PC-9 (cell line): ENCODE results near the gene ANKDD1A. TPM values are rescaled to one million over a fixed set of nuclear protein-coding genes. Genes with fewer than 3 reads are reported as not detected.

Experiments
- BruUV-seq: library from RNA; stranded (reverse); fragments of 400-500 nt; replicated peaks from 2 replicates; lab custom pipeline; 2021; lab: Mats Ljungman, UMichigan
- CTCF ChIA-PET: fragments of 300-600 bp; sonication (Branson Sonifier 250); formaldehyde crosslinking; loops from one replicate; lab custom pipeline; 2022; ENCODE audit warnings: antibody characterized with exemption; lab: Charles Lee
- POLR2A ChIA-PET: fragments of 300-600 bp; sonication (Branson Sonifier 250); formaldehyde crosslinking; loops from one replicate; lab custom pipeline; 2022; ENCODE audit warnings: antibody characterized with exemption; ENCODE audit not compliant: unreplicated experiment; lab: Charles Lee
- DNase-seq, 2 experiments: peaks; one replicate each; pipeline versions ENCODE4 v3.0.0 to v3.0.0-alpha.2; 2015 to 2022; ENCODE audit warnings: mixed read lengths in 1 of 2
- H2AFZ ChIP-seq: fragments of 200-600 bp; sonication (generic); 2 replicates; pipeline ENCODE4 v1.8.1; 2017; ENCODE audit warnings: antibody characterized with exemption
- H3F3A ChIP-seq: fragments of 200-600 bp; sonication (generic); 2 replicates; pipeline ENCODE4 v1.8.1; 2017; ENCODE audit warnings: antibody characterized with exemption, mild to moderate bottlenecking, low read depth; ENCODE audit not compliant: insufficient read depth
- H3K27ac ChIP-seq: fragments of 200-600 bp; sonication (generic); 2 replicates; pipeline ENCODE4 v1.6.1; 2016; ENCODE audit warnings: mixed run types
- H3K27me3 ChIP-seq: fragments of 200-600 bp; sonication (generic); 2 replicates; pipeline ENCODE4 v1.6.1; 2016; ENCODE audit warnings: low read depth, mixed run types; ENCODE audit not compliant: insufficient read depth
- H3K36me3 ChIP-seq: fragments of 200-600 bp; sonication (generic); 2 replicates; pipeline ENCODE4 v1.6.1; 2016; ENCODE audit warnings: low read depth, mixed run types
- H3K4me1 ChIP-seq: fragments of 200-600 bp; sonication (generic); replicated peaks from 2 replicates; pipeline ENCODE4 v1.6.1; 2016; ENCODE audit warnings: mixed run types; ENCODE audit not compliant: insufficient read depth
- H3K4me2 ChIP-seq: fragments of 200-600 bp; sonication (generic); 2 replicates; pipeline ENCODE4 v1.6.1; 2017; ENCODE audit warnings: mixed run types
- H3K4me3 ChIP-seq: fragments of 200-600 bp; sonication (generic); 2 replicates; pipeline ENCODE4 v1.6.1; 2016; ENCODE audit warnings: mixed run types
- H3K79me2 ChIP-seq: fragments of 200-600 bp; sonication (generic); 2 replicates; pipeline ENCODE4 v1.6.1; 2017; ENCODE audit warnings: low read depth, mixed run types
- H3K9me2 ChIP-seq: fragments of 200-600 bp; sonication (generic); 2 replicates; pipeline ENCODE4 v1.8.1; 2017; ENCODE audit warnings: mild to moderate bottlenecking; ENCODE audit not compliant: insufficient read depth
- H3K9me3 ChIP-seq: fragments of 200-600 bp; sonication (generic); 2 replicates; pipeline ENCODE4 v1.8.1; 2016; ENCODE audit warnings: low read depth; ENCODE audit not compliant: insufficient read depth
- H4K20me1 ChIP-seq: fragments of 200-600 bp; sonication (generic); 2 replicates; pipeline ENCODE4 v1.8.1; 2017; ENCODE audit not compliant: insufficient read depth
- CTCF ChIP-seq: fragments of 200-600 bp; sonication (generic); conservative IDR thresholded peaks from 2 replicates; pipeline ENCODE4 v1.6.1; 2017; ENCODE audit warnings: mixed run types, antibody characterized with exemption, mild to moderate bottlenecking, moderate library complexity
- EZH2 ChIP-seq: fragments of 200-600 bp; sonication (generic); IDR thresholded peaks from 2 replicates; pipeline ENCODE4 v1.8.0; 2017; ENCODE audit warnings: antibody characterized with exemption, low read depth
- intact Hi-C: fragments of 100-400 bp; cut with micrococcal nuclease; formaldehyde crosslinking; loops from one replicate; pipeline ENCODE4 v1.10.0; 2022; ENCODE audit not compliant: unreplicated experiment
- total RNA-seq: library from RNA; stranded (reverse); gene quantifications from 2 replicates; pipeline ENCODE4 v1.2.3, GENCODE V29; 2021

Gene ANKDD1A
- total RNA-seq, 1 experiment from 2014 or later: 14.2 TPM

GRCh38 chr15:64990168-64990470, 78.4 kb downstream of the ANKDD1A start:
- Histone ChIP-seq H3K4me1 (peaks cover 10% of the 10 kb centered on the region; the same call in 1 of the 2 replicates), H2AFZ (peak overlapping the region; percentile 83), H3F3A (peaks cover 4% of the 10 kb centered on the region; the same call in 1 of the 2 replicates), H3K9me3 (no peaks in the 10 kb centered on the region), H3K4me3 (peak overlapping the region; percentile 87), H3K27ac (peak overlapping the region; percentile 49), H3K79me2 (peaks cover 29% of the 10 kb centered on the region), H3K36me3 (no peaks in the 10 kb centered on the region), H3K9me2 (no peaks in the 10 kb centered on the region), H4K20me1 (no peaks in the 10 kb centered on the region), H3K27me3 (no peaks in the 10 kb centered on the region), H3K4me2 (peak overlapping the region; percentile 91)
- BruUV-seq: TSS peak; percentile 90
- intact Hi-C loops: no loop called here
- ChIA-PET POLR2A (interaction anchor here (0.7 kb wide), 1 partner anchor 143 kb away, joined by 5 read pairs; the partner anchor contains the start of gene PDCD7), CTCF (no interaction called here)
- DNase-seq: no peak
- no peak for TF ChIP-seq CTCF
- no peak for TF ChIP-seq EZH2

- no peak for TF ChIP-seq CTCF
- peaks cover 4% of the 10 kb centered on the region; the same call in 1 of the 2 replicates for H3F3A ChIP-seq
Measured at GRCh38 chr15:64991536-64992135, 79.9 kb downstream of the ANKDD1A start.

GRCh38 chr15:64993290-64993689, 81.6 kb downstream of the ANKDD1A start:
- CTCF ChIA-PET: no interaction called here

More at GRCh38 chr15:64991536-64992135, 79.9 kb downstream of the ANKDD1A start:
- no peak for DNase-seq
- no peaks in the 10 kb centered on the region for H3K9me3 ChIP-seq
- no peak overlapping the region for H3K27ac ChIP-seq
- no peak overlapping the region for H3K4me2 ChIP-seq
- H4K20me1 ChIP-seq: no peaks in the 10 kb centered on the region
- peaks cover 25% of the 10 kb centered on the region for H3K79me2 ChIP-seq
- H3K4me3 ChIP-seq: no peak overlapping the region
- H3K9me2 ChIP-seq: no peaks in the 10 kb centered on the region
- H3K27me3 ChIP-seq: no peaks in the 10 kb centered on the region
- no peak overlapping the region for H2AFZ ChIP-seq
- ChIA-PET CTCF (interaction anchor here (0.7 kb wide), 1 partner anchor 57 kb away, joined by 4 read pairs; no protein-coding TSS in a partner anchor), POLR2A (no interaction called here)
- no TSS peak for BruUV-seq
- no peaks in the 10 kb centered on the region for H3K36me3 ChIP-seq
- intact Hi-C loops: no loop called here
- peaks cover 10% of the 10 kb centered on the region; the same call in 1 of the 2 replicates for H3K4me1 ChIP-seq

More at GRCh38 chr15:64993290-64993689, 81.6 kb downstream of the ANKDD1A start:
- Histone ChIP-seq H3K9me3 (no peaks in the 10 kb centered on the region), H2AFZ (no peak overlapping the region), H3K4me1 (peaks cover 6% of the 10 kb centered on the region; the same call in 1 of the 2 replicates), H3F3A (peaks cover 4% of the 10 kb centered on the region; the same call in 1 of the 2 replicates), H3K27ac (no peak overlapping the region), H4K20me1 (no peaks in the 10 kb centered on the region), H3K4me2 (no peak overlapping the region), H3K4me3 (no peak overlapping the region), H3K36me3 (no peaks in the 10 kb centered on the region), H3K9me2 (no peaks in the 10 kb centered on the region), H3K79me2 (peaks cover 11% of the 10 kb centered on the region), H3K27me3 (no peaks in the 10 kb centered on the region)
- POLR2A ChIA-PET: no interaction called here
- no TSS peak for BruUV-seq
- no peak for DNase-seq
- TF ChIP-seq EZH2 (no peak), CTCF (no peak)
- intact Hi-C loops: no loop called here
